Karpas-422 (cell line): Measurements from ENCODE around the gene DLST. TPM values are rescaled to one million over a fixed set of nuclear protein-coding genes. Genes with fewer than 3 reads are reported as not detected.

Experiments
- DNase-seq: peaks from one replicate; pipeline ENCODE4 v3.0.0-alpha.2; 2015
- H2AFZ ChIP-seq: fragments of 200-600 bp; sonication (generic); 2 replicates; pipeline ENCODE4 v1.6.1; 2014; ENCODE audit warnings: antibody characterized with exemption, low read length, mixed read lengths
- H3K27ac ChIP-seq: fragments of 200-600 bp; sonication (generic); 2 replicates; pipeline ENCODE4 v1.5.1; 2014; ENCODE audit warnings: mild to moderate bottlenecking, low read length, moderate library complexity
- H3K27me3 ChIP-seq: fragments of 200-600 bp; sonication (generic); 2 replicates; pipeline ENCODE4 v1.6.1; 2014; ENCODE audit warnings: low read length, mixed read lengths
- H3K36me3 ChIP-seq: fragments of 200-600 bp; sonication (generic); 2 replicates; pipeline ENCODE4 v1.6.1; 2014; ENCODE audit warnings: low read length, mixed read lengths; ENCODE audit not compliant: insufficient read depth
- H3K4me1 ChIP-seq: fragments of 200-600 bp; sonication (generic); 2 replicates; pipeline ENCODE4 v1.6.1; 2014; ENCODE audit warnings: mild to moderate bottlenecking, low read length, mixed read lengths
- H3K4me2 ChIP-seq: fragments of 200-600 bp; sonication (generic); 2 replicates; pipeline ENCODE4 v1.6.1; 2014; ENCODE audit warnings: low read length, low read depth, mild to moderate bottlenecking; ENCODE audit not compliant: poor library complexity, severe bottlenecking
- H3K4me3 ChIP-seq: fragments of 200-600 bp; sonication (generic); 2 replicates; pipeline ENCODE4 v1.5.1; 2014; ENCODE audit warnings: mild to moderate bottlenecking, antibody characterized with exemption, low read length, mixed read lengths
- H3K79me2 ChIP-seq: fragments of 200-600 bp; sonication (generic); 2 replicates; pipeline ENCODE4 v1.6.1; 2014; ENCODE audit warnings: mild to moderate bottlenecking, low read length, mixed read lengths
- H3K9ac ChIP-seq: fragments of 200-600 bp; sonication (generic); 2 replicates; pipeline ENCODE4 v1.6.0; 2014; ENCODE audit warnings: low read length
- H3K9me2 ChIP-seq: fragments of 200-600 bp; sonication (generic), shearing (Covaris generic); replicated peaks from 2 replicates; pipeline ENCODE4 v1.6.0; 2014; ENCODE audit warnings: mild to moderate bottlenecking, low read length, moderate library complexity; ENCODE audit not compliant: insufficient read depth
- H3K9me3 ChIP-seq: fragments of 300-700, 200-600 bp; sonication (generic); 2 replicates; pipeline ENCODE4 v1.6.1; 2014; ENCODE audit warnings: low read length, mixed read lengths
- H4K20me1 ChIP-seq: fragments of 200-600 bp; sonication (generic); 2 replicates; pipeline ENCODE4 v1.6.1; 2014; ENCODE audit warnings: mild to moderate bottlenecking, antibody characterized with exemption, low read length, low read depth; ENCODE audit not compliant: insufficient read depth
- total RNA-seq: library from RNA; depleted of rRNA; stranded (reverse); fragments of >200 nt; shearing (Covaris generic); gene quantifications from 2 replicates; pipeline ENCODE4 v1.2.3, GENCODE V29; 2014; ENCODE audit warnings: low replicate concordance

Gene DLST
- total RNA-seq, 1 experiment from 2014 or later = 105 TPM

DNA sequence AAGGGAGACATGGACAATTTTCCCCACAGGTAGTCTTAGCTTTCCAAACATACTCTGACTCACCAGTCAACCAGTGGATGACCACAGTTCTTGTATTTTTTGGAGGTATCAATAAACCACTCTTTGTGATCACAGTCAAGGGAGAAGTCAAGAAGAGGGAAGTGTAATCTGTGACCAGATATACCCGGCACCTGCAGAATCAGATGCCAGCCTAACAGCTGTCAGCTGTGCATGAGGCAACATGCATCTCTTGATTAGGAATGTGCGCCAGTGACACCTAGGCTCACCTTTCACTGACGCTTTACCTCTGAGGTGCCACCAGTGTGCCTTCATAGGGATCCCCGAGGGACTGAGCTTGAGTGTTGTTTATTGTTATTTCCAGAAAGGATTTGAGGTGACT is 25.8 kb upstream of the DLST start:
- no peak for DNase-seq
- no peaks in the 10 kb centered on the region for H3K27me3 ChIP-seq
- H4K20me1 ChIP-seq = peaks cover 9% of the 10 kb centered on the region; the same call in 1 of the 2 replicates
- H2AFZ ChIP-seq = no peak overlapping the region
- H3K36me3 ChIP-seq = no peaks in the 10 kb centered on the region
- no peak overlapping the region for H3K9ac ChIP-seq
- H3K4me1 ChIP-seq = peaks cover 16% of the 10 kb centered on the region
- no peaks in the 10 kb centered on the region for H3K79me2 ChIP-seq
- no peak overlapping the region for H3K4me2 ChIP-seq
- peak overlapping the region; percentile 34; the same call in 1 of the 2 replicates for H3K27ac ChIP-seq
- H3K4me3 ChIP-seq = no peak overlapping the region
- H3K9me2 ChIP-seq = no peaks in the 10 kb centered on the region
- H3K9me3 ChIP-seq = no peaks in the 10 kb centered on the region

GRCh38 chr14:74856366-74856765 is 25.4 kb upstream of the DLST start:
- H3K9me2 ChIP-seq = no peaks in the 10 kb centered on the region
- no peaks in the 10 kb centered on the region for H3K36me3 ChIP-seq
- peaks cover 20% of the 10 kb centered on the region for H3K4me1 ChIP-seq
- H3K9ac ChIP-seq = no peak overlapping the region
- no peaks in the 10 kb centered on the region for H3K9me3 ChIP-seq
- H3K27me3 ChIP-seq = no peaks in the 10 kb centered on the region
- DNase-seq = no peak
- peak overlapping the region; percentile 34; the same call in 1 of the 2 replicates for H3K27ac ChIP-seq
- no peak overlapping the region for H3K4me2 ChIP-seq
- no peak overlapping the region for H2AFZ ChIP-seq
- no peaks in the 10 kb centered on the region for H3K79me2 ChIP-seq
- no peak overlapping the region for H3K4me3 ChIP-seq
- peaks cover 9% of the 10 kb centered on the region; the same call in 1 of the 2 replicates for H4K20me1 ChIP-seq

DNA sequence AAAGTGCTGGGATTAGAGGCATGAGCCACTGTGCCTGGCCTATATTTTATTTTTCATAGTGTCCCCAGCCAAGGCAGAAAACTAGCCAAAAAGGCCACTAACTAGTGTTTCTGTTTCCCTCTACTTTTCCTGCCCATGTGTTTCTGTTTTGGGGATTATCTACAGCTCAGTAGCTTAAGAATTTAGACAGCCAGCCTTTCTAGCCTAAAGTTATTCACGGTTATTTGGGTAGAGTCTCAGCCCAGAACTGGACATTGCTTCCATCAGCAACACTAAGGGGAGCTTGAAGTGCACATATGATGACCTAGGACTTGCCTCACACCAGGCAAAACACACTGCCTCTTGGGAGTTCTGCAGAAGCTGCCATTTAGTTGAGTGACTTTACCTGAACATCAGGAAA is 23.7 kb upstream of the DLST start:
- Histone ChIP-seq H3K36me3 (no peaks in the 10 kb centered on the region), H3K4me2 (no peak overlapping the region), H3K9me2 (no peaks in the 10 kb centered on the region), H3K27me3 (no peaks in the 10 kb centered on the region), H3K4me1 (peaks cover 23% of the 10 kb centered on the region), H3K4me3 (no peak overlapping the region), H4K20me1 (peaks cover 9% of the 10 kb centered on the region; the same call in 1 of the 2 replicates), H2AFZ (no peak overlapping the region), H3K27ac (no peak overlapping the region), H3K9me3 (no peaks in the 10 kb centered on the region), H3K9ac (no peak overlapping the region), H3K79me2 (no peaks in the 10 kb centered on the region)
- no peak for DNase-seq

GRCh38 chr14:74859757-74860552 is 21.8 kb upstream of the DLST start:
- no peaks in the 10 kb centered on the region for H3K9me3 ChIP-seq
- no peaks in the 10 kb centered on the region for H3K27me3 ChIP-seq
- H3K79me2 ChIP-seq = no peaks in the 10 kb centered on the region
- H3K27ac ChIP-seq = no peak overlapping the region
- H3K36me3 ChIP-seq = no peaks in the 10 kb centered on the region
- H3K9me2 ChIP-seq = no peaks in the 10 kb centered on the region
- H4K20me1 ChIP-seq = peaks cover 9% of the 10 kb centered on the region; the same call in 1 of the 2 replicates
- H3K9ac ChIP-seq = no peak overlapping the region
- no peak overlapping the region for H3K4me2 ChIP-seq
- H3K4me3 ChIP-seq = no peak overlapping the region
- DNase-seq = no peak
- H2AFZ ChIP-seq = no peak overlapping the region
- peaks cover 23% of the 10 kb centered on the region for H3K4me1 ChIP-seq

- Histone ChIP-seq H3K9ac (no peak overlapping the region), H3K79me2 (no peaks in the 10 kb centered on the region), H4K20me1 (peaks cover 9% of the 10 kb centered on the region; the same call in 1 of the 2 replicates), H3K36me3 (no peaks in the 10 kb centered on the region), H2AFZ (no peak overlapping the region), H3K27me3 (no peaks in the 10 kb centered on the region), H3K4me3 (no peak overlapping the region), H3K9me3 (no peaks in the 10 kb centered on the region), H3K9me2 (no peaks in the 10 kb centered on the region), H3K4me1 (peaks cover 15% of the 10 kb centered on the region), H3K27ac (no peak overlapping the region), H3K4me2 (no peak overlapping the region)
- peak; percentile 98 for DNase-seq
Observed at GRCh38 chr14:74860899-74861733, 20.6 kb upstream of the DLST start.

- Histone ChIP-seq H3K27me3 (no peaks in the 10 kb centered on the region), H2AFZ (no peak overlapping the region), H3K27ac (no peak overlapping the region), H3K4me1 (peaks cover 13% of the 10 kb centered on the region), H3K9ac (no peak overlapping the region), H3K36me3 (no peaks in the 10 kb centered on the region), H4K20me1 (peaks cover 9% of the 10 kb centered on the region; the same call in 1 of the 2 replicates), H3K9me3 (no peaks in the 10 kb centered on the region), H3K4me3 (no peak overlapping the region), H3K9me2 (no peaks in the 10 kb centered on the region), H3K4me2 (no peak overlapping the region), H3K79me2 (no peaks in the 10 kb centered on the region)
- no peak for DNase-seq
Observed at GRCh38 chr14:74861734-74862090, 20.0 kb upstream of the DLST start.

GRCh38 chr14:74863274-74863673 is 18.4 kb upstream of the DLST start:
- no peaks in the 10 kb centered on the region for H3K36me3 ChIP-seq
- H3K27ac ChIP-seq = no peak overlapping the region
- peaks cover 21% of the 10 kb centered on the region for H3K4me1 ChIP-seq
- H3K79me2 ChIP-seq = no peaks in the 10 kb centered on the region
- no peaks in the 10 kb centered on the region for H3K9me3 ChIP-seq
- H4K20me1 ChIP-seq = peaks cover 9% of the 10 kb centered on the region
- no peaks in the 10 kb centered on the region for H3K27me3 ChIP-seq
- no peak overlapping the region for H3K9ac ChIP-seq
- DNase-seq = peak; percentile 39
- no peaks in the 10 kb centered on the region for H3K9me2 ChIP-seq
- no peak overlapping the region for H3K4me3 ChIP-seq
- no peak overlapping the region for H2AFZ ChIP-seq
- no peak overlapping the region for H3K4me2 ChIP-seq

DNA sequence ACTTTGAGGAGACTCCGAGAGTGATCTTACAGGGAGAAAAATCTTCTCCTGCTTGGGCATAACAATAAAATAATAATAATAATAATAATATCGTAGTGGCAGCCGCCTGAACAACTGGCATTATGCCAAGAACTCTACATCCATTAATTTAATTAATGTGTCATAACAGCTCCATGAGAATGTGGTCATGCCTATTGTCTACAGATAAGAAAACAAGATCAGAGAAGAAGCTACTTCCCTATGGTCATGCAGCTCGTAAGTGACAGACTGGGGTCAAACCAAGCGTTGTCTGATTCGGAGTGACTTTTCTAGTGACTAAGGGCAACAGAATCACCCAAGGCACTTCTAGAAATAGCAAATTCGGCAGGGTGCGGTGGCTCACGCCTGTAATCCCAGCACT is 17.5 kb upstream of the DLST start:
- no peak overlapping the region for H3K27ac ChIP-seq
- H3K9ac ChIP-seq = no peak overlapping the region
- H4K20me1 ChIP-seq = peaks cover 9% of the 10 kb centered on the region
- no peak overlapping the region for H3K4me2 ChIP-seq
- DNase-seq = no peak
- H3K4me3 ChIP-seq = no peak overlapping the region
- no peaks in the 10 kb centered on the region for H3K36me3 ChIP-seq
- no peaks in the 10 kb centered on the region for H3K27me3 ChIP-seq
- no peaks in the 10 kb centered on the region for H3K9me2 ChIP-seq
- peaks cover 21% of the 10 kb centered on the region for H3K4me1 ChIP-seq
- H3K9me3 ChIP-seq = no peaks in the 10 kb centered on the region
- H2AFZ ChIP-seq = no peak overlapping the region
- no peaks in the 10 kb centered on the region for H3K79me2 ChIP-seq
